Vagina (tissue), 2 donors: ENCODE data around the gene NUAK1.

Experiments
- POLR2A ChIP-seq, 2 donors: fragments of 450-650 bp; IDR thresholded peaks; one replicate each; pipeline ENCODE4 v1.6.1; 2017; ENCODE audit warnings: antibody characterized with exemption in 2 of 2, mild to moderate bottlenecking in 2 of 2, moderate library complexity in 2 of 2
- POLR2AphosphoS5 ChIP-seq, 2 donors: sonication (generic); formaldehyde crosslinking; IDR thresholded peaks; one replicate each; pipeline ENCODE4 v1.9.0; 2017; ENCODE audit warnings: antibody characterized with exemption in 2 of 2, mild to moderate bottlenecking in 2 of 2, low read depth in 1 of 2; ENCODE audit not compliant: insufficient read depth in 1 of 2
- TF ChIP-seq, protein P1 (sequence below), 3 experiments: fragments of 450-650 bp in 2 of 3; fragments of 200-600 bp in 1 of 3; sonication (generic) in 1 of 3; IDR thresholded peaks; one replicate each; pipeline ENCODE4 v1.5.1; 2017 to 2019; ENCODE audit warnings: antibody characterized with exemption in 3 of 3, mild to moderate bottlenecking in 2 of 3, moderate library complexity in 2 of 3

GRCh38 chr12:106127338-106128126 lies 11.2 kb downstream of the NUAK1 start:
- TF ChIP-seq, protein P1, sequence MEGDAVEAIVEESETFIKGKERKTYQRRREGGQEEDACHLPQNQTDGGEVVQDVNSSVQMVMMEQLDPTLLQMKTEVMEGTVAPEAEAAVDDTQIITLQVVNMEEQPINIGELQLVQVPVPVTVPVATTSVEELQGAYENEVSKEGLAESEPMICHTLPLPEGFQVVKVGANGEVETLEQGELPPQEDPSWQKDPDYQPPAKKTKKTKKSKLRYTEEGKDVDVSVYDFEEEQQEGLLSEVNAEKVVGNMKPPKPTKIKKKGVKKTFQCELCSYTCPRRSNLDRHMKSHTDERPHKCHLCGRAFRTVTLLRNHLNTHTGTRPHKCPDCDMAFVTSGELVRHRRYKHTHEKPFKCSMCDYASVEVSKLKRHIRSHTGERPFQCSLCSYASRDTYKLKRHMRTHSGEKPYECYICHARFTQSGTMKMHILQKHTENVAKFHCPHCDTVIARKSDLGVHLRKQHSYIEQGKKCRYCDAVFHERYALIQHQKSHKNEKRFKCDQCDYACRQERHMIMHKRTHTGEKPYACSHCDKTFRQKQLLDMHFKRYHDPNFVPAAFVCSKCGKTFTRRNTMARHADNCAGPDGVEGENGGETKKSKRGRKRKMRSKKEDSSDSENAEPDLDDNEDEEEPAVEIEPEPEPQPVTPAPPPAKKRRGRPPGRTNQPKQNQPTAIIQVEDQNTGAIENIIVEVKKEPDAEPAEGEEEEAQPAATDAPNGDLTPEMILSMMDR (IDR thresholded peaks at IDR 0.05), result no peak
- TF ChIP-seq POLR2A (IDR thresholded peaks at IDR 0.05) (no peak), POLR2AphosphoS5 (IDR thresholded peaks at IDR 0.05; ENCODE audit: insufficient read depth in 1 of 2, low read depth in 1 of 2) (no peak)
